ACC112 (cell line): Measurements from ENCODE around the gene ADGRG3.

Experiments
- H2AFZ ChIP-seq: fragments of 200-600 bp; sonication (generic); one replicate; pipeline ENCODE4 v1.6.0; 2017; ENCODE audit warnings: antibody characterized with exemption, low read length; ENCODE audit not compliant: unreplicated experiment
- H3K27ac ChIP-seq: fragments of 200-600 bp; sonication (generic); 2 replicates; pipeline ENCODE4 v1.5.1; 2014; ENCODE audit warnings: low read depth, mild to moderate bottlenecking, antibody characterized with exemption, low read length, moderate library complexity
- H3K27me3 ChIP-seq: fragments of 200-600 bp; sonication (generic); 2 replicates; pipeline ENCODE4 v1.6.1; 2014; ENCODE audit warnings: mild to moderate bottlenecking, antibody characterized with exemption, low read length, moderate library complexity, mixed read lengths; ENCODE audit not compliant: insufficient read depth
- H3K36me3 ChIP-seq: fragments of 200-600 bp; sonication (generic); 2 replicates; pipeline ENCODE4 v1.6.1; 2016; ENCODE audit warnings: mild to moderate bottlenecking, antibody characterized with exemption, low read length, moderate library complexity, mixed read lengths; ENCODE audit not compliant: insufficient read depth
- H3K4me1 ChIP-seq: fragments of 200-600 bp; sonication (generic); one replicate; pipeline ENCODE4 v1.6.1; 2016; ENCODE audit warnings: low read length, mixed read lengths; ENCODE audit not compliant: insufficient read depth, unreplicated experiment, control insufficient read depth
- H3K4me3 ChIP-seq: fragments of 200-600 bp; sonication (generic); 2 replicates; pipeline ENCODE4 v1.5.1; 2014; ENCODE audit warnings: mild to moderate bottlenecking, low read depth, low read length
- H3K79me2 ChIP-seq: fragments of 200-600 bp; sonication (generic); one replicate; pipeline ENCODE4 v1.6.0; 2016; ENCODE audit warnings: low read length; ENCODE audit not compliant: control insufficient read depth, unreplicated experiment, insufficient read depth

The ADGRG3 gene

GRCh38 chr16:57683636-57684545 lies 15.8 kb downstream of the ADGRG3 start:
- Histone ChIP-seq H3K79me2 (no peaks in the 10 kb centered on the region), H3K27ac (no peak overlapping the region), H2AFZ (no peak overlapping the region), H3K27me3 (peaks cover 6% of the 10 kb centered on the region), H3K4me3 (no peak overlapping the region), H3K4me1 (no peaks in the 10 kb centered on the region), H3K36me3 (no peaks in the 10 kb centered on the region)

GRCh38 chr16:57684626-57685358 lies 16.7 kb downstream of the ADGRG3 start:
- Histone ChIP-seq H3K4me3 (no peak overlapping the region), H3K27me3 (peaks cover 6% of the 10 kb centered on the region), H3K27ac (no peak overlapping the region), H2AFZ (no peak overlapping the region), H3K36me3 (no peaks in the 10 kb centered on the region), H3K79me2 (no peaks in the 10 kb centered on the region), H3K4me1 (no peaks in the 10 kb centered on the region)

GRCh38 chr16:57685633-57686032 lies 17.5 kb downstream of the ADGRG3 start:
- Histone ChIP-seq H3K4me3 (no peak overlapping the region), H3K27ac (no peak overlapping the region), H3K4me1 (no peaks in the 10 kb centered on the region), H3K27me3 (peaks cover 6% of the 10 kb centered on the region), H3K79me2 (no peaks in the 10 kb centered on the region), H2AFZ (no peak overlapping the region), H3K36me3 (no peaks in the 10 kb centered on the region)

GRCh38 chr16:57686577-57686976 lies 18.5 kb downstream of the ADGRG3 start:
- Histone ChIP-seq H3K4me1 (no peaks in the 10 kb centered on the region), H3K79me2 (no peaks in the 10 kb centered on the region), H3K27ac (no peak overlapping the region), H3K36me3 (no peaks in the 10 kb centered on the region), H3K4me3 (no peak overlapping the region), H2AFZ (no peak overlapping the region), H3K27me3 (peaks cover 9% of the 10 kb centered on the region)

GRCh38 chr16:57687363-57687929 lies 19.3 kb downstream of the ADGRG3 start:
- no peak overlapping the region for H3K4me3 ChIP-seq
- H3K27me3 ChIP-seq = peaks cover 13% of the 10 kb centered on the region
- no peak overlapping the region for H2AFZ ChIP-seq
- no peak overlapping the region for H3K27ac ChIP-seq
- H3K79me2 ChIP-seq = no peaks in the 10 kb centered on the region
- no peaks in the 10 kb centered on the region for H3K36me3 ChIP-seq
- no peaks in the 10 kb centered on the region for H3K4me1 ChIP-seq

GRCh38 chr16:57688487-57688986 lies 20.4 kb downstream of the ADGRG3 start:
- Histone ChIP-seq H3K36me3 (no peaks in the 10 kb centered on the region), H3K4me1 (no peaks in the 10 kb centered on the region), H2AFZ (no peak overlapping the region), H3K27me3 (peaks cover 18% of the 10 kb centered on the region), H3K4me3 (no peak overlapping the region), H3K27ac (no peak overlapping the region), H3K79me2 (no peaks in the 10 kb centered on the region)

GRCh38 chr16:57688987-57689761 lies 21.1 kb downstream of the ADGRG3 start:
- Histone ChIP-seq H3K36me3 (no peaks in the 10 kb centered on the region), H3K4me1 (no peaks in the 10 kb centered on the region), H3K27me3 (peaks cover 18% of the 10 kb centered on the region), H3K27ac (no peak overlapping the region), H3K79me2 (no peaks in the 10 kb centered on the region), H3K4me3 (no peak overlapping the region), H2AFZ (no peak overlapping the region)

- H2AFZ ChIP-seq = no peak overlapping the region
- no peak overlapping the region for H3K4me3 ChIP-seq
Measured at GRCh38 chr16:57689762-57690558, 21.9 kb downstream of the ADGRG3 start.

GRCh38 chr16:57690782-57691471 lies 22.8 kb downstream of the ADGRG3 start:
- H3K27ac ChIP-seq = no peak overlapping the region
- peaks cover 18% of the 10 kb centered on the region for H3K27me3 ChIP-seq
- no peaks in the 10 kb centered on the region for H3K36me3 ChIP-seq
- no peak overlapping the region for H2AFZ ChIP-seq
- H3K79me2 ChIP-seq = no peaks in the 10 kb centered on the region
- H3K4me3 ChIP-seq = no peak overlapping the region
- H3K4me1 ChIP-seq = no peaks in the 10 kb centered on the region

More at GRCh38 chr16:57689762-57690558, 21.9 kb downstream of the ADGRG3 start:
- no peaks in the 10 kb centered on the region for H3K4me1 ChIP-seq
- no peaks in the 10 kb centered on the region for H3K79me2 ChIP-seq
- H3K27ac ChIP-seq = no peak overlapping the region
- peaks cover 18% of the 10 kb centered on the region for H3K27me3 ChIP-seq
- H3K36me3 ChIP-seq = no peaks in the 10 kb centered on the region
